ENCODE data around the gene USP21.

DNA sequence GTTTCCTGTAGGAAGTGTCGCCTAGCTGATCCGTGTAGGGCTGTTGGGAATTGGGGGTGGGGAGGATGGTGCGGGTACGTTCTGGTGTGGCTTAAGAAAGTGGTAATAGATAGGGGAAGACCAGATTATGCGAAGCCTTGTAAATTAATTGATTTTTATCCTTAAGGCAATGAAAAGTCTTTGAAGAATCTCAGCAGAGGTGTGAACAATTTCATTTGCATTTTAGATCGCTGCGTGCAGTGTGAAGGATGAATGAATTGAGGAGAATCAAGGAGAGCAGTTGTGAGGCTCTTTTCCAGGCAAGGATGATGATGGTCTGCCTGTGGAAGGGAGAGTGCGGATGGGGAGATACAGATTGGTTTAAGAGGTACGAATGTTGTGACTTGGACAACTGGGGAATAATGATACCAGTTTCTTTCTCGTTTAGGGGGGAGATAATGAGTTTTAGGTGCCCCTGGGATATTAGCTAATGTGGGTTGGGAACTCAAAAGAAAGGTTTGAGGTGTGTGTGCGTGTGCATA, 26.0 kb upstream of the USP21 start:
- TF ChIP-seq, protein P1, sequence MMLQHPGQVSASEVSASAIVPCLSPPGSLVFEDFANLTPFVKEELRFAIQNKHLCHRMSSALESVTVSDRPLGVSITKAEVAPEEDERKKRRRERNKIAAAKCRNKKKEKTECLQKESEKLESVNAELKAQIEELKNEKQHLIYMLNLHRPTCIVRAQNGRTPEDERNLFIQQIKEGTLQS (IDR thresholded peaks at IDR 0.05): no peak
- TF ChIP-seq, protein P1 (CRISPR knock-in tag; conservative IDR thresholded peaks at IDR 0.05): 0 out of 2 replicates have a peak, but pooled peaks have one; percentile 9
- no peak for TF ChIP-seq CHD1 (IDR thresholded peaks at IDR 0.05; ENCODE audit: low read length)
- no peak for TF ChIP-seq ATF1 (CRISPR knock-in tag; IDR thresholded peaks at IDR 0.05)
- TF ChIP-seq ATF1 (tag; IDR thresholded peaks at IDR 0.05): no peak
- TF ChIP-seq, protein P2, sequence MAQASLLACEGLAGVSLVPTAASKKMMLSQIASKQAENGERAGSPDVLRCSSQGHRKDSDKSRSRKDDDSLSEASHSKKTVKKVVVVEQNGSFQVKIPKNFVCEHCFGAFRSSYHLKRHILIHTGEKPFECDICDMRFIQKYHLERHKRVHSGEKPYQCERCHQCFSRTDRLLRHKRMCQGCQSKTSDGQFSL (CRISPR knock-in tag; IDR thresholded peaks at IDR 0.05): no peak
- TF ChIP-seq, protein P2 (tag; IDR thresholded peaks at IDR 0.05): no peak
- no peak for TF ChIP-seq KLF10 (CRISPR knock-in tag; IDR thresholded peaks at IDR 0.05)
- TF ChIP-seq CBX3 (IDR thresholded peaks at IDR 0.05; ENCODE audit: borderline replicate concordance in 1 of 2, low read length in 2 of 2): no peak
- TF ChIP-seq, protein P3, sequence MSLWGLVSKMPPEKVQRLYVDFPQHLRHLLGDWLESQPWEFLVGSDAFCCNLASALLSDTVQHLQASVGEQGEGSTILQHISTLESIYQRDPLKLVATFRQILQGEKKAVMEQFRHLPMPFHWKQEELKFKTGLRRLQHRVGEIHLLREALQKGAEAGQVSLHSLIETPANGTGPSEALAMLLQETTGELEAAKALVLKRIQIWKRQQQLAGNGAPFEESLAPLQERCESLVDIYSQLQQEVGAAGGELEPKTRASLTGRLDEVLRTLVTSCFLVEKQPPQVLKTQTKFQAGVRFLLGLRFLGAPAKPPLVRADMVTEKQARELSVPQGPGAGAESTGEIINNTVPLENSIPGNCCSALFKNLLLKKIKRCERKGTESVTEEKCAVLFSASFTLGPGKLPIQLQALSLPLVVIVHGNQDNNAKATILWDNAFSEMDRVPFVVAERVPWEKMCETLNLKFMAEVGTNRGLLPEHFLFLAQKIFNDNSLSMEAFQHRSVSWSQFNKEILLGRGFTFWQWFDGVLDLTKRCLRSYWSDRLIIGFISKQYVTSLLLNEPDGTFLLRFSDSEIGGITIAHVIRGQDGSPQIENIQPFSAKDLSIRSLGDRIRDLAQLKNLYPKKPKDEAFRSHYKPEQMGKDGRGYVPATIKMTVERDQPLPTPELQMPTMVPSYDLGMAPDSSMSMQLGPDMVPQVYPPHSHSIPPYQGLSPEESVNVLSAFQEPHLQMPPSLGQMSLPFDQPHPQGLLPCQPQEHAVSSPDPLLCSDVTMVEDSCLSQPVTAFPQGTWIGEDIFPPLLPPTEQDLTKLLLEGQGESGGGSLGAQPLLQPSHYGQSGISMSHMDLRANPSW (CRISPR knock-in tag; IDR thresholded peaks at IDR 0.05): no peak
- TF ChIP-seq ZNF24 (IDR thresholded peaks at IDR 0.05): no peak
- TF ChIP-seq ZNF121 (CRISPR knock-in tag; conservative IDR thresholded peaks at IDR 0.05): no peak
- TF ChIP-seq, protein P4, sequence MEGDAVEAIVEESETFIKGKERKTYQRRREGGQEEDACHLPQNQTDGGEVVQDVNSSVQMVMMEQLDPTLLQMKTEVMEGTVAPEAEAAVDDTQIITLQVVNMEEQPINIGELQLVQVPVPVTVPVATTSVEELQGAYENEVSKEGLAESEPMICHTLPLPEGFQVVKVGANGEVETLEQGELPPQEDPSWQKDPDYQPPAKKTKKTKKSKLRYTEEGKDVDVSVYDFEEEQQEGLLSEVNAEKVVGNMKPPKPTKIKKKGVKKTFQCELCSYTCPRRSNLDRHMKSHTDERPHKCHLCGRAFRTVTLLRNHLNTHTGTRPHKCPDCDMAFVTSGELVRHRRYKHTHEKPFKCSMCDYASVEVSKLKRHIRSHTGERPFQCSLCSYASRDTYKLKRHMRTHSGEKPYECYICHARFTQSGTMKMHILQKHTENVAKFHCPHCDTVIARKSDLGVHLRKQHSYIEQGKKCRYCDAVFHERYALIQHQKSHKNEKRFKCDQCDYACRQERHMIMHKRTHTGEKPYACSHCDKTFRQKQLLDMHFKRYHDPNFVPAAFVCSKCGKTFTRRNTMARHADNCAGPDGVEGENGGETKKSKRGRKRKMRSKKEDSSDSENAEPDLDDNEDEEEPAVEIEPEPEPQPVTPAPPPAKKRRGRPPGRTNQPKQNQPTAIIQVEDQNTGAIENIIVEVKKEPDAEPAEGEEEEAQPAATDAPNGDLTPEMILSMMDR (IDR thresholded peaks at IDR 0.05 in 2 of 3, conservative IDR thresholded peaks at IDR 0.05 in 1 of 3; ENCODE audit: insufficient read depth in 2 of 3, low read depth in 1 of 3, low read length in 3 of 3): no peak
- TF ChIP-seq, protein P5, sequence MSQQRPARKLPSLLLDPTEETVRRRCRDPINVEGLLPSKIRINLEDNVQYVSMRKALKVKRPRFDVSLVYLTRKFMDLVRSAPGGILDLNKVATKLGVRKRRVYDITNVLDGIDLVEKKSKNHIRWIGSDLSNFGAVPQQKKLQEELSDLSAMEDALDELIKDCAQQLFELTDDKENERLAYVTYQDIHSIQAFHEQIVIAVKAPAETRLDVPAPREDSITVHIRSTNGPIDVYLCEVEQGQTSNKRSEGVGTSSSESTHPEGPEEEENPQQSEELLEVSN (IDR thresholded peaks at IDR 0.05; ENCODE audit: borderline replicate concordance in 1 of 2, extremely low read depth in 1 of 2, insufficient read depth in 1 of 2, insufficient read length in 1 of 2, low read depth in 1 of 2, low read length in 1 of 2, poor library complexity in 1 of 2, severe bottlenecking in 1 of 2): no peak
